Loucy (cell line): ENCODE data around the gene PTCH1.

Source experiments
- H2AFZ ChIP-seq: fragments of 200-600 bp; sonication (generic); 2 replicates; pipeline ENCODE4 v1.6.0; 2016; ENCODE audit warnings: antibody characterized with exemption, mild to moderate bottlenecking, low read length, moderate library complexity
- H3F3A ChIP-seq: fragments of 200-600 bp; 2 replicates; pipeline ENCODE4 v1.6.0; 2016; ENCODE audit warnings: antibody characterized with exemption, low read depth, mild to moderate bottlenecking
- H3K27me3 ChIP-seq: fragments of 200-600 bp; sonication (generic); 2 replicates; pipeline ENCODE4 v1.6.1; 2014; ENCODE audit warnings: low read length, mild to moderate bottlenecking; ENCODE audit not compliant: insufficient read depth, poor library complexity, severe bottlenecking
- H3K36me3 ChIP-seq: fragments of 200-600 bp; sonication (generic); 2 replicates; pipeline ENCODE4 v1.6.1; 2016; ENCODE audit warnings: low read length; ENCODE audit not compliant: insufficient read depth
- H3K4me1 ChIP-seq: fragments of 200-600 bp; sonication (generic); 2 replicates; pipeline ENCODE4 v1.5.1; 2014; ENCODE audit warnings: low read length, mild to moderate bottlenecking; ENCODE audit not compliant: insufficient read depth, poor library complexity, severe bottlenecking
- H3K4me2 ChIP-seq: fragments of 200-600 bp; sonication (generic); 2 replicates; pipeline ENCODE4 v1.6.0; 2014; ENCODE audit warnings: antibody characterized with exemption, low read length, low read depth, mild to moderate bottlenecking; ENCODE audit not compliant: poor library complexity, severe bottlenecking
- H3K4me3 ChIP-seq: fragments of 200-600 bp; sonication (generic); 2 replicates; pipeline ENCODE4 v1.5.1; 2014; ENCODE audit warnings: low read length, mild to moderate bottlenecking, mixed read lengths; ENCODE audit not compliant: poor library complexity, severe bottlenecking
- H3K79me2 ChIP-seq: fragments of 200-600 bp; sonication (generic); 2 replicates; pipeline ENCODE4 v1.6.1; 2014; ENCODE audit warnings: low read length; ENCODE audit not compliant: insufficient read depth
- H3K9ac ChIP-seq: fragments of 200-600 bp; sonication (generic); 2 replicates; pipeline ENCODE4 v1.6.0; 2014; ENCODE audit warnings: mild to moderate bottlenecking, low read depth, low read length, moderate library complexity; ENCODE audit not compliant: poor library complexity, severe bottlenecking
- H3K9me2 ChIP-seq: fragments of 200-600 bp; sonication (generic); replicated peaks from 2 replicates; pipeline ENCODE4 v1.6.1; 2016; ENCODE audit warnings: low read depth, low read length, mixed read lengths
- H3K9me3 ChIP-seq: fragments of 200-600 bp; sonication (generic); 2 replicates; pipeline ENCODE4 v1.6.1; 2014; ENCODE audit warnings: mild to moderate bottlenecking, antibody characterized with exemption, low read length, low read depth; ENCODE audit not compliant: insufficient read depth
- H4K20me1 ChIP-seq: fragments of 200-600 bp; sonication (generic); 2 replicates; pipeline ENCODE4 v1.6.0; 2014; ENCODE audit warnings: antibody characterized with exemption, low read length, mild to moderate bottlenecking; ENCODE audit not compliant: insufficient read depth, poor library complexity, severe bottlenecking
- EZH2phosphoT487 ChIP-seq: fragments of 200-600 bp; IDR thresholded peaks from 2 replicates; pipeline ENCODE4 v1.6.1; 2018; ENCODE audit warnings: antibody characterized with exemption, mild to moderate bottlenecking, moderate library complexity, borderline replicate concordance
- TF ChIP-seq, protein P1 (sequence below): fragments of 200-600 bp; sonication (generic); conservative IDR thresholded peaks from 2 replicates; pipeline ENCODE4 v1.5.1; 2014; ENCODE audit warnings: mild to moderate bottlenecking, antibody characterized with exemption, low read length

PTCH1 gene

DNA sequence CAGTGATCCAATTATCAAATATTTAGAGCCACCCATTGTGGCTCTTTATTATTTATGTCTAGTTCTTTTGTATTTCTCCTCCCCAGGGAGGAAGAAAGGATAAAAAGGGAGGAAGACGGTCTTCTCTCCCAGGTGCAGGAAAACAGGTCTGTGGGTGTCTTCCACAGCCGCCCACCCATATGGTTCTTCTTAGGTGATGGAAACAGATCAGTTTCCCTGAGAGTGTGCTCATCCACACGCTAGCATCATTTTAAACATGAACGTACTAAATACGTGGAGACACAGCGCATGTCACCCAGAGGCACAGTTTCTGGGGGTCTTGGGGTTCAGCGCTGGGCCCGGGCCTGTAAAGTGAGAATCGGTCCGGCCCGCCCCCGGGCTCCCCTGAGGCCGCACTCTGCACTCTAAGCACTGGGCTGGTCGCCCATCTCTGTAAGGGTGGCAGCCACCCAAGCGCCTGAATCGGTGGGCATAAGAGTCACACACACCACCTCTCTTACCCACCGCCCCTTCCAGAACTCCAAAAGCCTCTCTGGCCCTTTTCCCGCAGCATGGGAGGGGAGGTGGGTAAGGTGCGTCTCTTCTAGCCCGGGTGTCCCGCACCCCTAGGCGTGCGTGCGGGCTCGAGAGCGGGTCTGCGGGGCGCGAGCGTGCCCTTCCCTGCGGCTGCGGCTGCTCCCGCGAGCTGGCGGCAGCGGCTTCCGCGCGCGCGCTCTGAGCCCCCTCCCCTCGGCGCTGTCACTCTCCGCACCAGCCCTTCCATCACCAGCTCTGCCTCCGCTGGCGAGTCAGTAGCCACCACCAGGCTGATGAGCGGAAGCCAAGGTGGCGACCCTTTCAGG, 1.3 kb downstream of the PTCH1 start:
- Histone ChIP-seq H3K27me3 (no peaks in the 10 kb centered on the region), H3K4me2 (no peak overlapping the region)

DNA sequence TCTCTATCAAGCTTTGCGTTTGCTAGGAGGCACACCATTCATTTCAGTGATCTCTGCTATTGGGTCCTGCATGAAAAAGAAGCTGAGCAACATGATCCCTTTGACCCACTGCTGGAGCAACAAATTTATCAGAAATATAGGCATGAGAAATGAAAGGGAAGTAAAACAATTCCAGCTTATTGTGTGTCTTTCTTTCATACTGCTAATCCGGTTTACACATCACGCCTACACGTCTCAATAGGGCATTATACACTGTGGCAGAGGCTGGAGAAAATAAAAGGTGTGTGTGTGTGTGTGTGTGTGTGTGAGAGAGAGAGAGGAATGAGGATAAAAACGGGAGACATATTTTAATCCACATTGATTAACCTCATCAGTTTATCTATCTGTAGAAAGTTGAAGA, 2.4 kb downstream of the PTCH1 start:
- TF ChIP-seq, protein P1, sequence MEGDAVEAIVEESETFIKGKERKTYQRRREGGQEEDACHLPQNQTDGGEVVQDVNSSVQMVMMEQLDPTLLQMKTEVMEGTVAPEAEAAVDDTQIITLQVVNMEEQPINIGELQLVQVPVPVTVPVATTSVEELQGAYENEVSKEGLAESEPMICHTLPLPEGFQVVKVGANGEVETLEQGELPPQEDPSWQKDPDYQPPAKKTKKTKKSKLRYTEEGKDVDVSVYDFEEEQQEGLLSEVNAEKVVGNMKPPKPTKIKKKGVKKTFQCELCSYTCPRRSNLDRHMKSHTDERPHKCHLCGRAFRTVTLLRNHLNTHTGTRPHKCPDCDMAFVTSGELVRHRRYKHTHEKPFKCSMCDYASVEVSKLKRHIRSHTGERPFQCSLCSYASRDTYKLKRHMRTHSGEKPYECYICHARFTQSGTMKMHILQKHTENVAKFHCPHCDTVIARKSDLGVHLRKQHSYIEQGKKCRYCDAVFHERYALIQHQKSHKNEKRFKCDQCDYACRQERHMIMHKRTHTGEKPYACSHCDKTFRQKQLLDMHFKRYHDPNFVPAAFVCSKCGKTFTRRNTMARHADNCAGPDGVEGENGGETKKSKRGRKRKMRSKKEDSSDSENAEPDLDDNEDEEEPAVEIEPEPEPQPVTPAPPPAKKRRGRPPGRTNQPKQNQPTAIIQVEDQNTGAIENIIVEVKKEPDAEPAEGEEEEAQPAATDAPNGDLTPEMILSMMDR, result no peak
- H3K4me1 ChIP-seq, result no peaks in the 10 kb centered on the region
- H3K79me2 ChIP-seq, result no peaks in the 10 kb centered on the region
- H3F3A ChIP-seq, result no peaks in the 10 kb centered on the region
- H3K4me3 ChIP-seq, result no peak overlapping the region
- H3K4me2 ChIP-seq, result no peak overlapping the region
- H3K36me3 ChIP-seq, result no peaks in the 10 kb centered on the region
- no peak overlapping the region for H3K9ac ChIP-seq
- H3K9me3 ChIP-seq, result no peaks in the 10 kb centered on the region; the same call in 1 of the 2 replicates
- H3K9me2 ChIP-seq, result no peaks in the 10 kb centered on the region
- H4K20me1 ChIP-seq, result no peaks in the 10 kb centered on the region
- no peak overlapping the region for H2AFZ ChIP-seq
- H3K27me3 ChIP-seq, result no peaks in the 10 kb centered on the region

More for the DNA sequence above, 1.3 kb downstream of the PTCH1 start:
- H3K9me2 ChIP-seq, result no peaks in the 10 kb centered on the region
- no peak overlapping the region for H3K9ac ChIP-seq
- no peaks in the 10 kb centered on the region for H3F3A ChIP-seq
- TF ChIP-seq, protein P1, result no peak
- TF ChIP-seq EZH2phosphoT487, result no peak
- no peaks in the 10 kb centered on the region for H4K20me1 ChIP-seq
- no peaks in the 10 kb centered on the region; the same call in 1 of the 2 replicates for H3K9me3 ChIP-seq
- H3K4me3 ChIP-seq, result no peak overlapping the region
- H3K4me1 ChIP-seq, result no peaks in the 10 kb centered on the region
- H3K79me2 ChIP-seq, result no peaks in the 10 kb centered on the region
- H2AFZ ChIP-seq, result no peak overlapping the region
- H3K36me3 ChIP-seq, result no peaks in the 10 kb centered on the region

DNA sequence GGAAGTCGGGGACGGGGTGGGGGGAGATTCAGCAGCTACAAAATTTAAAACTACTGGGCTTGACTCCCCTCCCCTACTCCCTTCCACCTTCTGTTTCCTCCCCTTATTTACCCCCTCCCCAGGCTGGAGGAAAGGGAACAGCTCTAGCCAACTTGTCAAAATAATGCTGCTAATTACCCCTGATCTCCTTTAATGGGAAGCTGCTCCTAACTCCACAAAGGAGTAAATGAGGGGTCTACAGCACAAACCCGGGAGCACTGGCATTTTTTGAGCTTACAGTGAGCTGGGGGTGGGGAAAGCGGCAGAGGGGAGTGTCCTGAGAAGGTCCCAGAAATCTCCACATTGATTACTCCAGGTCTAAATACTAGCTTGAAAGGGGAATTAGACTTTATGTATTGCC, 3.1 kb downstream of the PTCH1 start:
- H3K9me2 ChIP-seq, result no peaks in the 10 kb centered on the region
- TF ChIP-seq, protein P1, result no peak
- TF ChIP-seq EZH2phosphoT487, result no peak
- no peak overlapping the region for H2AFZ ChIP-seq
- no peaks in the 10 kb centered on the region for H3K36me3 ChIP-seq
- H3K4me3 ChIP-seq, result no peak overlapping the region
- H4K20me1 ChIP-seq, result no peaks in the 10 kb centered on the region
- no peaks in the 10 kb centered on the region for H3K4me1 ChIP-seq
- no peak overlapping the region for H3K9ac ChIP-seq
- no peaks in the 10 kb centered on the region for H3F3A ChIP-seq
- no peaks in the 10 kb centered on the region for H3K79me2 ChIP-seq
- no peak overlapping the region for H3K4me2 ChIP-seq
- no peaks in the 10 kb centered on the region for H3K9me3 ChIP-seq
- no peaks in the 10 kb centered on the region for H3K27me3 ChIP-seq
